Measurements from ENCODE around the gene CFAP251. TPM values are rescaled to one million over a fixed set of nuclear protein-coding genes. Genes with fewer than 3 reads are reported as not detected.

The CFAP251 gene
- total RNA-seq, 1 experiment from 2014 or later = 0.81 TPM

DNA sequence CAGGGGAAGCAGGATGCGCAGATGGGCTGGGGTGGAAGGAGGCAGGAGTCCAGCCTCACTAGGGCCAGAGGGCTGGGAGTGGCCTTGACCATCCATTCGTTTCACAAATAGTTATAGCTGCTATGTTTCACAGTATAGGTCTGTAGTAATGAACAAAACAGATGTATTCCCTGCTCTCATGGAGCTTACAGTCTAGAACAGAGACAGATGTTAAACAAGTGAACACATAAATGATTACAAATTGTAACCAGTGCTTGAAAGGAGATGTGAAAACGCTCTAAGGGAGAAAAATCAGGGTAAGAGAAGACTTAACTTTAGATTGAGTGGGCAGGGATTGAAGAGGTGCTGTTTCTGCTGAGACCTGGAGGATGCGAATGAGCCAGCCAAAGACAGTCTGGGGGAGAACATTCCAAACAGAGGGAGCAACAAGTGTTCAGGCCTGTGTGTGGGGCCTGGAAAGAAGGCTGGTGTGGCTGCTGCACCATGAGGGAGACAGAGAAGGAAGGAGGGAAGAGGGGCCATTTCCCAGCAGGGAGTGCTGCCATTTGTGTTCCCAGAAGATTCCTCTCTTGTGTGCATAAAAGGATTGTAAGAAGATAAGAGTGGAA is 14.6 kb downstream of the CFAP251 start:
- Histone ChIP-seq H3K4ac (ENCODE audit: low read depth, low read length) (no peak overlapping the region), H3K27me3 (ENCODE audit: insufficient read depth, low read length) (no peaks in the 10 kb centered on the region), H3K27ac (ENCODE audit: insufficient read length, low read depth, low read length) (no peak overlapping the region), H3K9ac (ENCODE audit: extremely low read depth, insufficient read length, low read length) (no peak overlapping the region), H2AFZ (ENCODE audit: low read length) (no peak overlapping the region), H3K9me3 (ENCODE audit: control insufficient read depth, low read depth, low read length) (no peaks in the 10 kb centered on the region), H3K23ac (ENCODE audit: insufficient read length, low read depth, low read length) (no peak overlapping the region), H3K4me1 (ENCODE audit: insufficient read depth, low read length) (peaks cover 4% of the 10 kb centered on the region; the same call in 1 of the 2 replicates), H4K5ac (ENCODE audit: insufficient read length, low read depth, low read length) (no peak overlapping the region), H3T11ph (ENCODE audit: low read length) (no peak overlapping the region), H3K18ac (ENCODE audit: insufficient read length, low read depth, low read length) (no peak overlapping the region), H4K20me1 (ENCODE audit: control insufficient read depth, insufficient read depth, insufficient read length) (no peaks in the 10 kb centered on the region), H3K14ac (ENCODE audit: insufficient read depth, low read length) (no peak overlapping the region), H2BK120ac (ENCODE audit: low read depth, low read length, poor library complexity, severe bottlenecking) (no peak overlapping the region), H2BK20ac (ENCODE audit: low read depth, low read length, poor library complexity, severe bottlenecking) (no peak overlapping the region), H3K56ac (ENCODE audit: insufficient read length, low read depth, low read length) (no peak overlapping the region), H3K79me1 (ENCODE audit: insufficient read depth, low read depth, low read length, poor library complexity, severe bottlenecking) (no peaks in the 10 kb centered on the region), H3K4me2 (ENCODE audit: insufficient read depth, insufficient read length, low read length) (no peak overlapping the region), H2AK5ac (ENCODE audit: insufficient read length, low read length) (no peak overlapping the region), H2BK12ac (ENCODE audit: insufficient read length, low read depth, low read length) (no peak overlapping the region), H3K23me2 (ENCODE audit: insufficient read length, low read depth, low read length, poor library complexity, severe bottlenecking) (no peaks in the 10 kb centered on the region), H4K8ac (replicated peaks; ENCODE audit: insufficient read length, low read depth, low read length) (no peak overlapping the region), H2BK15ac (ENCODE audit: low read depth, low read length) (no peak overlapping the region), H2BK5ac (ENCODE audit: insufficient read length, low read length) (no peak overlapping the region), H4K91ac (ENCODE audit: insufficient read length, low read depth, low read length) (no peak overlapping the region), H3K79me2 (ENCODE audit: insufficient read depth, low read length) (no peaks in the 10 kb centered on the region)
- no CpG with 5 or more reads among the region's 4 CpGs for WGBS (ENCODE audit: extremely low coverage, insufficient read length, low lambda C conversion rate)
- Mint-ChIP-seq H3K27me3 (ENCODE audit: low read depth) (no peaks in the 10 kb centered on the region), H3K4me3 (no peak overlapping the region), H3K36me3 (ENCODE audit: insufficient read depth in 1 of 3, low read depth in 3 of 3) (peaks cover 4 to 8% (median 8%) of the 10 kb centered on the region in 3 experiments; a peak in 6 of 7 replicates), H3K9me3 (peaks cover 3 to 7% of the 10 kb centered on the region in 2 experiments; a peak in 3 of 5 replicates), H3K27ac (peak overlapping the region in 2 of 3 experiments; percentile 1 to 47; a peak in 4 of 7 replicates), H3K4me1 (peaks cover 16 to 21% of the 10 kb centered on the region in 2 experiments)
- TF ChIP-seq, protein P1, sequence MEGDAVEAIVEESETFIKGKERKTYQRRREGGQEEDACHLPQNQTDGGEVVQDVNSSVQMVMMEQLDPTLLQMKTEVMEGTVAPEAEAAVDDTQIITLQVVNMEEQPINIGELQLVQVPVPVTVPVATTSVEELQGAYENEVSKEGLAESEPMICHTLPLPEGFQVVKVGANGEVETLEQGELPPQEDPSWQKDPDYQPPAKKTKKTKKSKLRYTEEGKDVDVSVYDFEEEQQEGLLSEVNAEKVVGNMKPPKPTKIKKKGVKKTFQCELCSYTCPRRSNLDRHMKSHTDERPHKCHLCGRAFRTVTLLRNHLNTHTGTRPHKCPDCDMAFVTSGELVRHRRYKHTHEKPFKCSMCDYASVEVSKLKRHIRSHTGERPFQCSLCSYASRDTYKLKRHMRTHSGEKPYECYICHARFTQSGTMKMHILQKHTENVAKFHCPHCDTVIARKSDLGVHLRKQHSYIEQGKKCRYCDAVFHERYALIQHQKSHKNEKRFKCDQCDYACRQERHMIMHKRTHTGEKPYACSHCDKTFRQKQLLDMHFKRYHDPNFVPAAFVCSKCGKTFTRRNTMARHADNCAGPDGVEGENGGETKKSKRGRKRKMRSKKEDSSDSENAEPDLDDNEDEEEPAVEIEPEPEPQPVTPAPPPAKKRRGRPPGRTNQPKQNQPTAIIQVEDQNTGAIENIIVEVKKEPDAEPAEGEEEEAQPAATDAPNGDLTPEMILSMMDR (conservative IDR thresholded peaks at IDR 0.05) = no peak
- no peak for DNase-seq

All from H9 (cell line).